TTC549 (cell line): ENCODE data around the gene NAB2.
"Not testable (repeated sequence)": the region's sequence is repeated elsewhere in the genome, so short reads cannot be mapped to it uniquely, and the experiment has no call there.

Experiments used
- FAIRE-seq: peaks from 2 replicates; lab custom pipeline; 2012; peaks lifted over from hg19 to GRCh38; lab: Jason Lieb, UNC

Gene NAB2

GRCh38 chr12:57112492-57113294, 23.8 kb downstream of the NAB2 start:
- FAIRE-seq = no peak

- FAIRE-seq = no peak
These were observed 27.8 kb downstream of the NAB2 start for GRCh38 chr12:57116580-57117281.

- no peak for FAIRE-seq
These were observed 29.9 kb downstream of the NAB2 start for GRCh38 chr12:57118711-57119271.

GRCh38 chr12:57119294-57120085, 30.6 kb downstream of the NAB2 start:
- no peak for FAIRE-seq

GRCh38 chr12:57120718-57121117, 31.8 kb downstream of the NAB2 start:
- not testable (repeated sequence) for FAIRE-seq

GRCh38 chr12:57123813-57124212, 34.9 kb downstream of the NAB2 start:
- FAIRE-seq = no peak

- no peak for FAIRE-seq
These were observed 35.5 kb downstream of the NAB2 start for GRCh38 chr12:57124261-57124877.

GRCh38 chr12:57126061-57126460, 37.1 kb downstream of the NAB2 start:
- no peak for FAIRE-seq

- no peak for FAIRE-seq
These were observed 37.6 kb downstream of the NAB2 start for GRCh38 chr12:57126561-57126960.

- no peak for FAIRE-seq
These were observed 38.3 kb downstream of the NAB2 start for GRCh38 chr12:57127101-57127725.

- FAIRE-seq = no peak
These were observed 39.0 kb downstream of the NAB2 start, which contains the start of gene LRP1 for GRCh38 chr12:57127726-57128518. Gene LRP1, plus strand, starts transcription at chr12:57128483. Its CDS starts 482 bp downstream, at chr12:57128965.

- FAIRE-seq = no peak
These were observed 39.8 kb downstream of the NAB2 start for GRCh38 chr12:57128519-57129247.

- no peak for FAIRE-seq
These were observed 40.5 kb downstream of the NAB2 start for GRCh38 chr12:57129321-57129842.

GRCh38 chr12:57129889-57130288, 41.0 kb downstream of the NAB2 start:
- no peak for FAIRE-seq

- no peak for FAIRE-seq
These were observed 42.0 kb downstream of the NAB2 start for GRCh38 chr12:57130941-57131340.

- FAIRE-seq = no peak
These were observed 43.2 kb downstream of the NAB2 start for GRCh38 chr12:57131896-57132744.

GRCh38 chr12:57133013-57133569, 44.2 kb downstream of the NAB2 start:
- FAIRE-seq = no peak

GRCh38 chr12:57133916-57134315, 45.0 kb downstream of the NAB2 start:
- FAIRE-seq = no peak
